HepG2 (cell line): ENCODE measurements around the gene RNF40. TPM values are rescaled to one million over a fixed set of nuclear protein-coding genes. Genes with fewer than 3 reads are reported as not detected.
A peak's percentile ranks its signal among the peaks of the same experiment; 100 is the strongest.

Experiments used
- MED8 ChIP-seq: sonication (generic); formaldehyde crosslinking; IDR thresholded peaks from 2 replicates; pipeline ENCODE4 v1.8.1; 2023; ENCODE audit warnings: mild to moderate bottlenecking, missing genetic modification reagents; ENCODE audit not compliant: insufficient replicate concordance
- NRL ChIP-seq: sonication (generic); formaldehyde crosslinking; IDR thresholded peaks from 2 replicates; pipeline ENCODE4 v1.5.0; 2020; ENCODE audit warnings: missing genetic modification reagents, mild to moderate bottlenecking, moderate library complexity, borderline replicate concordance
- PHB2 ChIP-seq: fragments of 450-650 bp; IDR thresholded peaks from 2 replicates; pipeline ENCODE4 v1.6.1; 2018; ENCODE audit not compliant: partially characterized antibody
- ZHX1 ChIP-seq: sonication (generic); formaldehyde crosslinking; IDR thresholded peaks from 2 replicates; pipeline ENCODE4 v1.8.1; 2022; ENCODE audit warnings: low read depth, mild to moderate bottlenecking, missing genetic modification reagents
- ZNF512B ChIP-seq: sonication (generic); formaldehyde crosslinking; IDR thresholded peaks from 2 replicates; pipeline ENCODE4 v1.5.1; 2020; ENCODE audit warnings: missing genetic modification reagents, mild to moderate bottlenecking, borderline replicate concordance
- ZNF775 ChIP-seq: sonication (generic); formaldehyde crosslinking; IDR thresholded peaks from 2 replicates; pipeline ENCODE4 v1.4.0; 2020; ENCODE audit warnings: missing genetic modification reagents, mild to moderate bottlenecking, moderate library complexity, borderline replicate concordance
- polyA plus RNA-seq, 8 experiments: library from polyadenylated mRNA; depleted of rRNA in 3 of 8; stranded (reverse) in 7 of 8; unstranded in 1 of 8; fragments of >200 nt; fragmentation: Illumina TruSeq in 4 of 8; extraction: Trizol in 4 of 8; gene quantifications; 2 replicates each; pipeline versions ENCODE4 v1.2.1 to v1.2.3, GENCODE V29; 2011 to 2016; ENCODE audit warnings: low read depth in 4 of 8, missing spikeins in 1 of 8, mixed read lengths in 1 of 8; ENCODE audit not compliant: insufficient read depth in 1 of 8
- total RNA-seq, 5 experiments: library from RNA; depleted of rRNA; stranded (reverse); fragments of >200 nt; fragmentation: Illumina TruSeq; extraction: Trizol; gene quantifications; 2 replicates each; pipeline ENCODE4 v1.2.3, GENCODE V29; 2016; ENCODE audit warnings: low read depth in 1 of 5

Gene RNF40
- total and polyA plus RNA-seq, 2 of the 13 experiments (the other 11 are each of a cell fraction or from before 2014, with no cell fraction given): 84.0 to 85.6 TPM

GRCh38 chr16:30786115-30786935 is 24.2 kb downstream of the RNF40 start (continued):
- no peak for TF ChIP-seq ZNF512B
- TF ChIP-seq PHB2: no peak
- no peak for TF ChIP-seq ZNF775 (CRISPR knock-in tag)
- TF ChIP-seq MED8 (CRISPR knock-in tag): peak; percentile 34
- TF ChIP-seq ZHX1: no peak
- TF ChIP-seq NRL (CRISPR knock-in tag): no peak
- TF ChIP-seq, all 625 proteins: peak for 90
